Mesenchymal stem cell (in vitro differentiated cells and primary cell): Measurements from ENCODE around the gene TNFSF12. TPM values are rescaled to one million over a fixed set of nuclear protein-coding genes. Genes with fewer than 3 reads are reported as not detected.

ENCODE experiments used
- DNase-seq: peaks from one replicate; pipeline ENCODE4 v3.0.0-alpha.2; 2013
- H2AFZ ChIP-seq: one replicate; pipeline ENCODE4 v1.6.1; 2013; ENCODE audit warnings: low read depth, mild to moderate bottlenecking, control low read depth, inconsistent platforms, low read length, moderate library complexity
- H2AK5ac ChIP-seq: 2 replicates; pipeline ENCODE4 v1.6.1; 2013; ENCODE audit warnings: low read length, moderate library complexity, mild to moderate bottlenecking, inconsistent platforms; ENCODE audit not compliant: severe bottlenecking
- H2BK120ac ChIP-seq: one replicate; pipeline ENCODE4 v1.6.1; 2013; ENCODE audit warnings: low read depth, mild to moderate bottlenecking, inconsistent platforms, low read length, moderate library complexity
- H2BK12ac ChIP-seq, 2 experiments: one replicate each; pipeline ENCODE4 v1.6.1; 2013; ENCODE audit warnings: inconsistent platforms in 2 of 2, low read length in 2 of 2, mild to moderate bottlenecking in 2 of 2, moderate library complexity in 2 of 2, control low read depth in 1 of 2
- H2BK15ac ChIP-seq: one replicate; pipeline ENCODE4 v1.6.1; 2013; ENCODE audit warnings: mild to moderate bottlenecking, low read depth, inconsistent platforms; ENCODE audit not compliant: poor library complexity, severe bottlenecking
- H2BK5ac ChIP-seq: 2 replicates; pipeline ENCODE4 v1.6.1; 2013; ENCODE audit warnings: low read depth, mild to moderate bottlenecking, low read length, control low read depth, inconsistent platforms; ENCODE audit not compliant: poor library complexity, severe bottlenecking
- H3K14ac ChIP-seq, 2 experiments: one replicate each; pipeline ENCODE4 v1.6.1; 2013; ENCODE audit warnings: inconsistent platforms in 2 of 2, low read length in 2 of 2, control low read depth in 1 of 2, mild to moderate bottlenecking in 1 of 2, moderate library complexity in 1 of 2
- H3K18ac ChIP-seq, 2 experiments: one replicate each; pipeline ENCODE4 v1.6.1; 2013; ENCODE audit warnings: inconsistent platforms in 2 of 2, low read length in 2 of 2, control low read depth in 1 of 2, low read depth in 1 of 2, mild to moderate bottlenecking in 1 of 2
- H3K23ac ChIP-seq, 2 experiments: one replicate each; pipeline ENCODE4 v1.6.1; 2013; ENCODE audit warnings: inconsistent platforms in 2 of 2, low read length in 2 of 2, mild to moderate bottlenecking in 2 of 2, moderate library complexity in 2 of 2, control low read depth in 1 of 2
- H3K27ac ChIP-seq: 2 replicates; pipeline ENCODE4 v1.5.1; 2013; ENCODE audit warnings: mild to moderate bottlenecking, moderate library complexity, low read length, control low read depth, inconsistent platforms; ENCODE audit not compliant: poor library complexity, severe bottlenecking
- H3K27me3 ChIP-seq, 2 experiments: 2 replicates each; pipeline versions ENCODE4 v1.6.1 to v1.7.0; 2013; ENCODE audit warnings: low read length in 2 of 2, mild to moderate bottlenecking in 2 of 2, moderate library complexity in 2 of 2, control low read depth in 1 of 2, inconsistent platforms in 1 of 2; ENCODE audit not compliant: control insufficient read depth in 1 of 2, insufficient read depth in 1 of 2
- H3K36me3 ChIP-seq, 2 experiments: 2 replicates each; pipeline versions ENCODE4 v1.6.1 to v1.7.0; 2013; ENCODE audit warnings: low read length in 2 of 2, control low read depth in 1 of 2, inconsistent platforms in 1 of 2, low read depth in 1 of 2, mild to moderate bottlenecking in 1 of 2; ENCODE audit not compliant: insufficient read depth in 2 of 2, control insufficient read depth in 1 of 2
- H3K4ac ChIP-seq, 2 experiments: one replicate each; pipeline ENCODE4 v1.6.1; 2013; ENCODE audit warnings: inconsistent platforms in 2 of 2, low read length in 2 of 2, mild to moderate bottlenecking in 2 of 2, moderate library complexity in 2 of 2, control low read depth in 1 of 2, low read depth in 1 of 2
- H3K4me1 ChIP-seq: 2 replicates; pipeline ENCODE4 v1.6.1; 2013; ENCODE audit warnings: low read depth, low read length, control low read depth; ENCODE audit not compliant: control insufficient read depth, insufficient read depth
- H3K4me2 ChIP-seq: 2 replicates; pipeline ENCODE4 v1.6.1; 2013; ENCODE audit warnings: low read length, mild to moderate bottlenecking, inconsistent platforms; ENCODE audit not compliant: poor library complexity, severe bottlenecking
- H3K4me3 ChIP-seq, 2 experiments: 2 replicates each; pipeline versions ENCODE4 v1.5.1 to v1.7.0; 2013; ENCODE audit warnings: low read length in 2 of 2, mild to moderate bottlenecking in 2 of 2, control low read depth in 1 of 2, low read depth in 1 of 2; ENCODE audit not compliant: insufficient read depth in 1 of 2
- H3K79me1 ChIP-seq: replicated peaks from 2 replicates; pipeline ENCODE4 v1.6.1; 2013; ENCODE audit warnings: mild to moderate bottlenecking, control low read depth, low read length, inconsistent platforms; ENCODE audit not compliant: poor library complexity, severe bottlenecking
- H3K9ac ChIP-seq: 2 replicates; pipeline ENCODE4 v1.7.0; 2013; ENCODE audit warnings: mild to moderate bottlenecking, low read length, moderate library complexity
- H3K9me3 ChIP-seq: 2 replicates; pipeline ENCODE4 v1.7.0; 2013; ENCODE audit warnings: mild to moderate bottlenecking, low read length; ENCODE audit not compliant: control insufficient read depth
- H4K8ac ChIP-seq: one replicate; pipeline ENCODE4 v1.6.1; 2013; ENCODE audit warnings: inconsistent platforms, mild to moderate bottlenecking, low read length, moderate library complexity
- H4K91ac ChIP-seq: one replicate; pipeline ENCODE4 v1.6.1; 2013; ENCODE audit warnings: mild to moderate bottlenecking, low read length, inconsistent platforms
- WGBS: methylation state at CpG from one replicate; pipeline ENCODE4 v1.1.7; 2013; ENCODE audit warnings: mixed read lengths; 5-methylcytosine and 5-hydroxymethylcytosine counted together
- polyA plus RNA-seq, 2 experiments: library from polyadenylated mRNA; stranded (reverse); fragments of 200-250 nt; gene quantifications; one replicate each; pipeline ENCODE4 v1.2.3, GENCODE V29; 2013

TNFSF12 gene, protein sequence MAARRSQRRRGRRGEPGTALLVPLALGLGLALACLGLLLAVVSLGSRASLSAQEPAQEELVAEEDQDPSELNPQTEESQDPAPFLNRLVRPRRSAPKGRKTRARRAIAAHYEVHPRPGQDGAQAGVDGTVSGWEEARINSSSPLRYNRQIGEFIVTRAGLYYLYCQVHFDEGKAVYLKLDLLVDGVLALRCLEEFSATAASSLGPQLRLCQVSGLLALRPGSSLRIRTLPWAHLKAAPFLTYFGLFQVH
- 24.0 TPM for polyA plus RNA-seq (2013, experiment 1 of 2)
- polyA plus RNA-seq (2013, experiment 2 of 2), result 23.6 TPM

DNA sequence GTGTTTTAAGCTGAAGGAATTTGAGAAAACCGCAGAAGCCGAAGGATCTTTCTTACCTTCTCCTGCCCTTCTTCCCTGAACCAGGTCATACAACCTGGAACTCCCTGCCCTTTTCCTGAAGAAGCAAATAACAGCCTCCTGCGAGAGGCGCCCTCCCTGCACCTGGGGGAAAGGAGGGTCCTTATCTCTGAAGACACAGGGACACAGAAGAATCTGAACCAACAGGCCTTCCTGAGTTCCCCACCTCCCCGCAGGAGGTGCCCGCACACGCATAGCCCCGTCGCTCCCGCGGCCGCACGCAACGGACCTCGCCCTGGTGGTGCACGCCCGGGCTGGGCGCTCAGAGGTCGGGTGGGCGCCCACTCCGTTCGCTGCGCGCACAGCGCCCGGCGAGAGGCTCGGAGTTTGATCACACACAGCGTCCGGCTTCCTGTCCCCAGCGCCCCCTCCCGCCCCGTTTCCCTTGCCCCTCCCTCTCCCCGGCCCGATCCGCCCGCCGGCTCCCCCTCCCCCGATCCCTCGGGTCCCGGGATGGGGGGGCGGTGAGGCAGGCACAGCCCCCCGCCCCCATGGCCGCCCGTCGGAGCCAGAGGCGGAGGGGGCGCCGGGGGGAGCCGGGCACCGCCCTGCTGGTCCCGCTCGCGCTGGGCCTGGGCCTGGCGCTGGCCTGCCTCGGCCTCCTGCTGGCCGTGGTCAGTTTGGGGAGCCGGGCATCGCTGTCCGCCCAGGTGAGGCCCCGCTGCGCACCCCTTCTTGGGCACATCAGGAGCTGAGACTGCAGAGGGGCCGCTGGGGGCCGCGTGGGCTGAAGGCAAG is at the start of gene TNFSF12:
TNFSF12 (plus strand) TSS at position 474 of the 816 bp plus-strand sequence; CDS start at position 570, 96 bp downstream.
- Histone ChIP-seq H3K18ac (peak within 1 kb of the TSS; percentile 84 to 99), H3K4me3 (peak within 1 kb of the TSS; percentile 79 to 84), H3K23ac (peak within 1 kb of the TSS in 1 of 2 experiments; percentile 79), H3K36me3 (peaks cover 4% of the 10 kb centered on the region in 2 experiments), H3K14ac (peak within 1 kb of the TSS in 1 of 2 experiments; percentile 93), H3K4ac (peak within 1 kb of the TSS; percentile 92 to 93), H4K91ac (peak within 1 kb of the TSS; percentile 97), H3K27ac (no peak within 1 kb of the TSS), H2BK5ac (peak within 1 kb of the TSS; percentile 9), H3K9ac (peak within 1 kb of the TSS; percentile 86), H4K8ac (peak within 1 kb of the TSS; percentile 99), H3K4me1 (peaks cover 15% of the 10 kb centered on the region), H3K4me2 (peak within 1 kb of the TSS; percentile 99), H3K27me3 (peaks cover 0 to under 1% of the 10 kb centered on the region in 2 experiments), H3K79me1 (peaks cover 3% of the 10 kb centered on the region), H3K9me3 (no peaks in the 10 kb centered on the region), H2AK5ac (no peak within 1 kb of the TSS), H2BK12ac (peak within 1 kb of the TSS; percentile 77 to 85), H2BK15ac (peak within 1 kb of the TSS; percentile 95), H2AFZ (peak within 1 kb of the TSS; percentile 92), H2BK120ac (peak within 1 kb of the TSS; percentile 91)
- WGBS, result 6% methylated on average over 39 of the region's 65 CpGs
- DNase-seq, result peak; percentile 40

DNA sequence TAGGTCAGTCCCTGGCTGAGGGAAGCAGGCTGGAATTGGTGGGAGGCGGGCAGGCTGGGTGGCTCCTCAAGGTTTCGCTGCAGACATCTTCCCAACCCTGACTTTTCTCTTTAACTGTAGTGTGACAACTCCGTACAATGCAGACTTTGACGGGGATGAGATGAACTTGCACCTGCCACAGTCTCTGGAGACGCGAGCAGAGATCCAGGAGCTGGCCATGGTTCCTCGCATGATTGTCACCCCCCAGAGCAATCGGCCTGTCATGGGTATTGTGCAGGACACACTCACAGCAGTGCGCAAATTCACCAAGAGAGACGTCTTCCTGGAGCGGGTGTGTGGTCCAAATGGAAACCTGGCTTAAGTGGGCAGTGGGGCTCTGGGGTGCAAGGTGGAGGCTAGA is 49.7 kb upstream of the TNFSF12 start:
- peaks cover 67% of the 10 kb centered on the region for H3K79me1 ChIP-seq
- H3K4me1 ChIP-seq, result no peaks in the 10 kb centered on the region
- H4K8ac ChIP-seq, result no peak overlapping the region
- no peak overlapping the region for H3K4me2 ChIP-seq
- H3K9me3 ChIP-seq, result no peaks in the 10 kb centered on the region
- H3K27ac ChIP-seq, result no peak overlapping the region
- no peaks in the 10 kb centered on the region for H3K27me3 ChIP-seq
- no peak overlapping the region for H2BK15ac ChIP-seq
- H2AK5ac ChIP-seq, result no peak overlapping the region
- peak overlapping the region in 1 of 2 experiments; percentile 9 for H3K4me3 ChIP-seq
- H2BK5ac ChIP-seq, result no peak overlapping the region
- no peak overlapping the region for H3K14ac ChIP-seq
- no peak overlapping the region for H2BK120ac ChIP-seq
- H3K9ac ChIP-seq, result no peak overlapping the region
- no peak overlapping the region for H2AFZ ChIP-seq
- no peak overlapping the region for H3K23ac ChIP-seq
- no peak overlapping the region for H4K91ac ChIP-seq
- H3K36me3 ChIP-seq, result peaks cover 81 to 84% of the 10 kb centered on the region in 2 experiments
- no peak overlapping the region for H3K4ac ChIP-seq
- WGBS, result 89% methylated on average over 11 of the region's 11 CpGs
- no peak overlapping the region for H2BK12ac ChIP-seq
- no peak for DNase-seq
- H3K18ac ChIP-seq, result no peak overlapping the region

DNA sequence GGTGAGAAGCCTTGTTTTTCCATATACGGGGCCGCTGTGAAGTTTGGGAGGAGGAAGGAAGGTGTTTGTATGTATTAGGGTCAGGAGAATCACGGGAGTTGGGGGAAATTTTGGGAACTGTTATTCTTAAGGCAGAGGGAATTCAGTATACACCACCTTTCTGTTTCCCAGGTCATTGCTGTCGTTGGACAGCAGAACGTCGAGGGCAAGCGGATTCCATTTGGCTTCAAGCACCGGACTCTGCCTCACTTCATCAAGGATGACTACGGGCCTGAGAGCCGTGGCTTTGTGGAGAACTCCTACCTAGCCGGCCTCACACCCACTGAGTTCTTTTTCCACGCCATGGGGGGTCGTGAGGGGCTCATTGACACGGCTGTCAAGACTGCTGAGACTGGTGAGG is 47.1 kb upstream of the TNFSF12 start:
- 89% methylated on average over 14 of the region's 14 CpGs for WGBS
- Histone ChIP-seq H3K14ac (no peak overlapping the region), H3K9me3 (no peaks in the 10 kb centered on the region)

More for the DNA sequence above, 47.1 kb upstream of the TNFSF12 start:
- Histone ChIP-seq H2BK12ac (no peak overlapping the region), H2AK5ac (no peak overlapping the region), H3K36me3 (peaks cover 80 to 95% of the 10 kb centered on the region in 2 experiments), H2AFZ (no peak overlapping the region), H3K27ac (no peak overlapping the region), H3K27me3 (no peaks in the 10 kb centered on the region), H2BK5ac (no peak overlapping the region), H3K79me1 (peaks cover 60% of the 10 kb centered on the region), H3K4me2 (no peak overlapping the region), H3K23ac (no peak overlapping the region), H4K8ac (no peak overlapping the region), H2BK15ac (no peak overlapping the region), H3K4me3 (no peak overlapping the region), H3K9ac (no peak overlapping the region), H3K4ac (no peak overlapping the region), H3K18ac (no peak overlapping the region), H3K4me1 (no peaks in the 10 kb centered on the region), H4K91ac (no peak overlapping the region), H2BK120ac (no peak overlapping the region)
- DNase-seq, result no peak
